ENCODE results near the gene MGAT4A. TPM values are rescaled to one million over a fixed set of nuclear protein-coding genes. Genes with fewer than 3 reads are reported as not detected.
A peak's percentile ranks its signal among the peaks of the same experiment; 100 is the strongest.

The MGAT4A gene
- total and polyA plus RNA-seq, 2 of the 13 experiments (the other 11 are each of a cell fraction or from before 2014, with no cell fraction given): 47.2 to 90.9 TPM

- TF ChIP-seq ZC3H4 (CRISPR knock-in tag; IDR thresholded peaks at IDR 0.05; ENCODE audit: borderline replicate concordance): peak; percentile 71; the same call in 1 of the 2 replicates
- no peak for TF ChIP-seq DNMT3B (CRISPR knock-in tag; conservative IDR thresholded peaks at IDR 0.05)
- TF ChIP-seq ZNF816 (CRISPR knock-in tag; IDR thresholded peaks at IDR 0.05; ENCODE audit: borderline replicate concordance): peak; percentile 81; the same call in 1 of the 2 replicates
- peak; percentile 25; the same call in 1 of the 2 replicates for TF ChIP-seq EHMT2 (IDR thresholded peaks at IDR 0.05; ENCODE audit: borderline replicate concordance, low read depth, low read length)
- TF ChIP-seq POLR2G (IDR thresholded peaks at IDR 0.05; ENCODE audit: low read depth, low read length): peak; percentile 59
- TF ChIP-seq POGZ (CRISPR knock-in tag; IDR thresholded peaks at IDR 0.05): peak; percentile 33; the same call in 1 of the 2 replicates
- TF ChIP-seq ZBTB20 (CRISPR knock-in tag; IDR thresholded peaks at IDR 0.05; ENCODE audit: borderline replicate concordance, low read depth): 0 out of 2 replicates have a peak, but pooled peaks have one; percentile 0
- TF ChIP-seq SMAD3 (CRISPR knock-in tag; IDR thresholded peaks at IDR 0.05): 0 out of 2 replicates have a peak, but pooled peaks have one; percentile 13
- TF ChIP-seq UBTF (CRISPR knock-in tag; IDR thresholded peaks at IDR 0.05): 0 out of 2 replicates have a peak, but pooled peaks have one; percentile 17
- 0 out of 2 replicates have a peak, but pooled peaks have one; percentile 24 for TF ChIP-seq SALL1 (CRISPR knock-in tag; IDR thresholded peaks at IDR 0.05)
- TF ChIP-seq, protein P1, sequence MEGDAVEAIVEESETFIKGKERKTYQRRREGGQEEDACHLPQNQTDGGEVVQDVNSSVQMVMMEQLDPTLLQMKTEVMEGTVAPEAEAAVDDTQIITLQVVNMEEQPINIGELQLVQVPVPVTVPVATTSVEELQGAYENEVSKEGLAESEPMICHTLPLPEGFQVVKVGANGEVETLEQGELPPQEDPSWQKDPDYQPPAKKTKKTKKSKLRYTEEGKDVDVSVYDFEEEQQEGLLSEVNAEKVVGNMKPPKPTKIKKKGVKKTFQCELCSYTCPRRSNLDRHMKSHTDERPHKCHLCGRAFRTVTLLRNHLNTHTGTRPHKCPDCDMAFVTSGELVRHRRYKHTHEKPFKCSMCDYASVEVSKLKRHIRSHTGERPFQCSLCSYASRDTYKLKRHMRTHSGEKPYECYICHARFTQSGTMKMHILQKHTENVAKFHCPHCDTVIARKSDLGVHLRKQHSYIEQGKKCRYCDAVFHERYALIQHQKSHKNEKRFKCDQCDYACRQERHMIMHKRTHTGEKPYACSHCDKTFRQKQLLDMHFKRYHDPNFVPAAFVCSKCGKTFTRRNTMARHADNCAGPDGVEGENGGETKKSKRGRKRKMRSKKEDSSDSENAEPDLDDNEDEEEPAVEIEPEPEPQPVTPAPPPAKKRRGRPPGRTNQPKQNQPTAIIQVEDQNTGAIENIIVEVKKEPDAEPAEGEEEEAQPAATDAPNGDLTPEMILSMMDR (CRISPR knock-in tag; IDR thresholded peaks at IDR 0.05): no peak
- no peak for TF ChIP-seq ZNF713 (CRISPR knock-in tag; IDR thresholded peaks at IDR 0.05)
- 0 out of 2 replicates have a peak, but pooled peaks have one; percentile 5 for TF ChIP-seq NFYC (CRISPR knock-in tag; IDR thresholded peaks at IDR 0.05)
- TF ChIP-seq ZBTB38 (CRISPR knock-in tag; IDR thresholded peaks at IDR 0.05): peak; percentile 48; the same call in 1 of the 2 replicates
Measured at GRCh38 chr2:98732430-98733051, 1.6 kb upstream of the MGAT4A start (continued).
